GM10847 (cell line): ENCODE measurements around the gene TECR.

ENCODE experiments used
- POLR2A ChIP-seq: IDR thresholded peaks from 2 replicates; pipeline ENCODE4 v1.6.1; 2011; ENCODE audit not compliant: insufficient read length; ENCODE audit errors: extremely low read depth

Gene TECR

DNA sequence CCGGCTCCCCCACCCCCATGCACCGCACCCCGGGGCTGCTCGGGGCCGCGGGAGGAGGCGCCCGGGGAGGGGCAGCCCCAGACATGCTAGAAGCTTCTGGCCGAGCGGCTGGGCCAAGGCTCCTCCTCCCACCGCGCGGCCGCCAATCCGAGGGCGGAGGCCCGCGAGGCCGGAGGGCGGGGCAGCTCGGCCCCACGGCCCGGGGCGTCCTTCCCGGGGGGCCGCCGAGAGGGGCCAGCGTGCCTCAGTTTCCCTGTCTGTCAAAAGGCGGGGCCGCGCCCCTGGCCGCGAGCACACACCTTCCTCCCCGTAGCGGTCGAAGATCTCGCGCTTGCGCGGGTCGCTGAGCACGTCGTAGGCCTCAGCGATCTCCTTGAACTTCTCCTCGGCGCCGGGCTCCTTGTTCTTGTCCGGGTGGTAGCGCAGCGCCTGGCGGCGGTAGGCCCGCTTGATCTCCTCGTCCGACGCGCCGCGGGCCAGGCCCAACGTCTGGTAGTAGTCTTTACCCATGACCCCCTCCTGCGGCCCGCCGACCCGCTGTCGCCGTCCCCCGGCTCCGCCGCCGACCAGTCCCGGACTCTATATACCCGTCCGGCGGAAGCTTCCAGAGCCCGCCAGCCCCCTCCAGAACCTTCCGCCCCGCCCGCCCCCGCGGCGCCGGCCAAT is 11.4 kb upstream of the TECR start, which contains the start of gene DNAJB1:
Gene DNAJB1, minus strand, starts transcription at position 558 of the 666 bp plus-strand sequence. Its CDS starts 48 bp downstream, at position 510.
- TF ChIP-seq POLR2A: peak; percentile 96

DNA sequence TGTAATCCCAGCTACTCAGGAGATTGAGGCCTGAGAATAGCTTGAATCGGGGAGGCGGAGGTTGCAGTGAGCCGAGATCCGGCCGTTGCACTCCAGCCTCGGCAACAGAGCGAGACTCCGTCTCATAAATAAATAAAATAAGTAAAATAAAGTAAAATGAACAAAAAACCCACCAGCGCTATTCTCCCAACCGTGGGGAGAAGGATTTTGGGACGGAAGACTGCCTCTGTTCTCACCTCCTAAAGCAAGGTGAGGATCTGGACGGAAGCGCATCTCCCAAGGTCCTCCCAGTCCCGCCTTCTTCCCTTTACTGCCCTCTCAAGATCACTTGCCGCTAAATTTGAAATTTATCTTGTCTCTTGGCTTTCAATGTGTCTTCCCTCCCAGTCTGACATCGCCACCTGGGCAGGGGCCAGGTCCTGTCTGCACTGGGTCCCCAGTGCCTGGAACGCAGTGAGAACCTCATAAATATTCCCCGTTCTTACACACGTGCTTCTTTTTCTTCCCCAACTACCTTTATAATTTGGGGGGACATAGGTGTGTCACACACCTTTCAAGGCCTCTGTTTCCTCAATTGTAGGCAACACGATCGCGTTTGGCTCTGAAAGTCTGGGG is 10.0 kb upstream of the TECR start:
- TF ChIP-seq POLR2A: no peak

DNA sequence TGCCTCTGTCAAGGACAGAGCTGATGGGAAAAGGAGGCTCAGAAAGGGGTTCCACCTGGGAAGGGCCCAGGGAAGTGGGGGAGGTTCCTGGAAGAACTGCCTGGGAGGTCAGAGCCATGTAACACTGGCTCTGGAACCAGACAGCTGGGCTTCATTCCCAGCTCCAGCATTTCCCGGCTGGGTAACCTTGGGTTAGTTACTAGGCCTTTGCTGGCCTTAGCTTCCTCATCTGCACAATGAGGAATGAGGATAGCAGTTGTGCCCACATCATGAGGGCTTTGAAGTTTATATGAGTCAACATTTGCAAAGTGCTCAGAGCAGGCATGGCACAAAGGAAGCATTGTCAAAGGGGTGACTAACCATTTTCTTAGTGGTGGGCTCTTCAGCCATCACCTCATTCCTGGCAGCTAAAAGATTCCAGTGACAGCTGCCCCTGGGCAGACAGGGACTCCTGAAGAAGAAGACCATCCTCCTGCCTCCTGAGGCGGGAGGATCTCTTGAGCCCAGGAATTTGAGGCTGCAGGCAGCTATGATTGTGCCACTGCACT is 9.5 kb upstream of the TECR start:
- TF ChIP-seq POLR2A: no peak

GRCh38 chr19:14520543-14520942 is 8.9 kb upstream of the TECR start:
- TF ChIP-seq POLR2A: no peak

DNA sequence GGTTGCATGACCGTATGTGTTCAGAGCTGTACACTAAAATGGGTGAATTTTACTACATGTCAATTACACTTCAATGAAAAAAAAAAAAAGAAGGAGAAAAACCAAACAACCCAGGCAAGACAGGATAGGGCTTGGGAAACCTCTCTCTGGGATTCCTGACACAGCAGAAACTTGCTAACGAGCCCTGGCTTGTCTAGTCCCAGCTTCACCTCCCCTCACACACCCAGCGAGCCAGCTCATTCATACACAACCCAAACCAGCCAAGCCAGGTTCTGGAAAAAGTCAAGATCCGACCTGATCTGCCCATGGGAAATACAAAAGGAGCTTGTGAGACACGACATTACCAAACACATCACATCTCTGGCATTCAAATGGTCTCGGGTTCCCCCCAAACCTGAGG is 3.7 kb upstream of the TECR start:
- TF ChIP-seq POLR2A: no peak

DNA sequence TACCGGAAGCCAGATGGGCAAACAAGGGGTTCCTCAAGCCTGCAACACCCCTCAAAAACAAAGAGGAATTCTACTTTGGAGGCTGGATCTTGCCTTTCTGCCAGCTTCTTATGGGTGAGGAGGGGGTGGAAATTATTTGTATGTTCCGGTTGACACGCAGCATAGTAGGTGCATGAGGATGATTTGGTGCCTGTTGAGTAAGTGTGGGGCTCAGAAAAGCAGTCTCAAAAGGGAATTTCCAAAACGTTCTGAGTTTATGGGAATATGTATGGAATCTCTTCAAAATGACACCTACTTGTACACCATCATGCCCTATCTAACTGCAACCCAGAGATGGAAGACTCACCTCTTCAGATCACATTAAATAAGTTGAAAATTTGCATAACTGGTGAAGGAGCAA is 3.0 kb upstream of the TECR start:
- no peak for TF ChIP-seq POLR2A

DNA sequence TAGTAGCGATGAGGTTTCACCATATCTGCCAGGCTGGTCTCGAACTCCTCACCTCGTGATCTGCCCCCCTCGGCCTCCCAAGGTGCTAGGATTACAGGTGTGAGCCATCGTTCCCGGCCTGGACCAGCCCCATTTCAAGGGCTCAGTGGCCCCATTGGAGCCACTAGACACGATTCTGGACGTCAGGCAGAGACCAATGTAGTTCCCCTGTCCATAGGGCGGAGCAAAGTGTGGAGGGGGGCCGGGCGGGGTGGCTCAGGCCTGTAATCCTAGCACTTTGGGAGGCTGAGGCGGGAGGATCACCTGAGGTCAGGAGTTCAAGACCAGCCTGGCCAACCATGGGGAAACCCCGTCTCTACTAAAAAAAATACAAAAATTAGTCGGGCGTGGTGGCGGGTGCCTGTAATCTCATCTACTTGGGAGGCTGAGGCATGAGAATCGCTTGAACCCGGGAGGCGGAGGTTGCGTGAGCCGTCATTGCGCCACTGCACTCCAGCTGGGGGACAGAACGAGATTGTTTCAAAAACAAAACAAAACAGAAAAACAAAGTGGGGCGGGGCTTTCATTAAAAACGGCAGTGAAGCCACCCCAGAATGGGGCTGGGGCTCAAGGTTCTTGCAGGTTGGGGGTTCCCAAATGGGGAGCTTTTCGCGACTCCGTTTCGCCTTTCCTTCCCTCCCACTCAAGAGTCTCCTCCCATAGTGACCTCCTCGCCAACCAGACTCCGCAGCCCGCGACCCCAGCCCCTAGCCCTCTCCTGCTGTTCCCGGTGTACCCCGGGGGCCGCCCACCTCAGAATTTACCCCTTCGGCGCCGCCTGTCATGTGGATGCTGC is 758 bp upstream of the TECR start:
- TF ChIP-seq POLR2A: no peak

DNA sequence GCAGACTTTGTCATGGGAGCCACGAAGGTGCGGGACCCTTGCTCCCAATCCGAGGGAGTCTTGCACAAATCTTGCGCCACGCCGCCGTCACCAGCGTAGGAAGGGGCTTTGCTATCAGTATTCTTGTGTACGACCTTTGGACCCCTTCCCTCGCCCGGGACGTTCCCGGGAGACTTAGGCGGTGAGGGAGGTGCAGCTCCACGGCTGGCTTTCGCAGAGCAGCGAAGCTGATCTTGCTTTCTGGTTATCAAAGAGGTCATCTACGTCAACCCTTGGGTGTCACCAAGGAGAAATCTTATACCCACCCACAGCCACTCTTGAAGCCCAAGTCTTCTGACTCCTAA is 583 bp downstream of the TECR start:
- no peak for TF ChIP-seq POLR2A

- no peak for TF ChIP-seq POLR2A
These were observed 1.1 kb downstream of the TECR start for GRCh38 chr19:14530506-14530905.

DNA sequence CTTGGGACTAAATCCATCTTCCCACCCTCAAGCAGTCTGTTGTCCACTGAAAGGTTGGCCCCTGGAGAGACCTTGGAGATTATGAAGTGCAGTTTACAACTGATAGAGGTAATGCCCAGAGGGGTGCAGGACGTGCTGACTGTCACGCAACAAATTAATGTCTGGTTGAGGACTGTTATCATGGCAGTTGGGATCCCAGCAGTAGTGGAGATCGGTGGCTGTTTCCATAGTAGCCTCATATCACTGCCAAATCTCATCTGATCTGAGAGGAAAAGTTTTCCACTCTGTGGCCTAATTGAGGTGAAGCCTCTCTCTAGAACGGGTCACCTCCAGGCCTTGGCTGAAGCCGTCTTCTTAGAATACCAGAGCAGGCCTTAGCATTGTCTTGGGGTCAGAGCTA is 4.1 kb downstream of the TECR start:
- no peak for TF ChIP-seq POLR2A

DNA sequence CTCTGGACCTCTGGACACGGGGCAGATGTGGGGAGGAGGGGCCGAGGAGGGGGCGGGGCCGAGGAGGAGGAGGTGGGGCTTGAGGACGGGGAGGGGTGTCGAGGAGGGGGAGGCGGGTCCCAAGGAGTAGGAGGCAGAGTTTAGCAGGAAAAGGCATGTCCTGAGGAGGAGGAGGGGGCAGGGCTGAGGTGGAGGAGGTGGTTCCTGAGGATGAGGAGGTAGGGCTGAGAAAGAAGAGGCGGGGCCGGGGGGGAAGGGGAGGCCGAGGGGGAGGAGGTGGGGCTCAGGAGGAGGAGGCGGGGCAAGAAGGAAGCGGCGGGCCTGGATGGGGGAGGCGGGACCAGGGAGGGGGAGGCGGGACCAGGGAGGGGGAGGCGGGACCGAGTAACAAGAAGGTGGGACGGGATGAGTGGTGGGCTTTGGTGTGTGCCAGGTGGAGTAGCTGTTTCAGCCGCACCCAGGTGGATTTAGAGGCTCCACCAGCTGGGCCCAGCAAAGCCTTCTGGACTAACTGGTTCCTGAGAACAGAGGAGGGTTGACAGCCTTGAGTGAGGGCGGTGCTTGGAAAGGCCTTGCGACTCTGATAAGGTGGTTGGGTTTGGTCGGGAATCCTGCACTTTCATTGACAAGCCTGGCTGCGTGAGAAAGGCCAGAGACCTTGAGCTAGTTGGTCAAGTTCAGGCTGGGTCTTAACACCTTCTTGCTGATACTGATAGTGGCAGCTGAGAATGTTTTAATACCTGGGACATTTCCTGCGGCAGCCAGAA is 7.7 kb downstream of the TECR start:
- TF ChIP-seq POLR2A: no peak

- TF ChIP-seq POLR2A: no peak
These were observed 11.5 kb downstream of the TECR start for GRCh38 chr19:14540741-14541525.

GRCh38 chr19:14542711-14543328 is 13.4 kb downstream of the TECR start:
- no peak for TF ChIP-seq POLR2A

GRCh38 chr19:14544047-14544446 is 14.7 kb downstream of the TECR start:
- no peak for TF ChIP-seq POLR2A
